Measurements from ENCODE around the gene CST3.
"Not testable (repeated sequence)": the region's sequence is repeated elsewhere in the genome, so short reads cannot be mapped to it uniquely, and the experiment has no call there.

Gene CST3

DNA sequence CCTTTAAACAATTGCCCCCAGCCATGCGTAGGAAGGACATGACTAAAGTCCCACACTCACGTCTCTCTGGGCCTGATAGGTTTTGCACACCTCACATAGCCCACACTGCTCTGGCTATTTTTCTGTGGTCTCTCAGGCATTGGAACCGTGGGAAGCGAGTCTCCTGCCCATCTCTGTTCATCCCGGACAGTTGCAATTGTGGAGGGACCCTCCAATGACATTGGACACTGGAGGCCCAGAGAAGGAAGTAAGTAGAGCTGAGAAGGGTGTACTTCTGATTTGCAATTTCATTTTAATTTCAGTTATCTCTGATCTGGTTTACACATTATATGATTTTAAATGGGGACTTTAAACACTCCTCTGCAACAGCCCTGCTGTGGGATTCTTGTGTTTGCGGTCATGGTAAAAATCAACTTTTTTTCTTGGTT is 23.3 kb upstream of the CST3 start:
- no peak for DNase-seq (ENCODE audit: low spot score)

- DNase-seq (ENCODE audit: low spot score) = peak; percentile 46
Observed at GRCh38 chr20:23659989-23660837, 22.5 kb upstream of the CST3 start.

DNA sequence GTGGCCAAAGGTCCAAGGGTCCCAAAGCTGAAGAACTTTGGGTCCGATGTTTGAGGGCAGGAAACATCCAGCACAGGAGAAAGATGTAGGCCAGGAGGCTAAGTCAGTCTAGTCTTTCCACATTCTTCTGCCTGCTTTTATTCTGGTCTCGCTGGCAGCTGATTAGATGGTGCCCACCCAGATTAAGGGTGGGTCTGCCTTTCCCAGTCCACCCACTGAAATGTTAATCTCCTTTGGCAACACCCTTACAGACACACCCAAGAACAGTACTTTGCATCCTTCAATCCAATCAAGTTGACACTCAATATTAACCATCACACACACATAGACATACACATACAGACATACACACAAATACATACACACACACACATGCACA is 21.8 kb upstream of the CST3 start:
- DNase-seq (ENCODE audit: low spot score) = not testable (repeated sequence)

- no peak for DNase-seq (ENCODE audit: low spot score)
Observed at GRCh38 chr20:23658989-23659609, 21.3 kb upstream of the CST3 start.

- no peak for DNase-seq (ENCODE audit: low spot score)
Observed at GRCh38 chr20:23658336-23658735, 20.6 kb upstream of the CST3 start.

- no peak for DNase-seq (ENCODE audit: low spot score)
Observed at GRCh38 chr20:23657202-23657601, 19.4 kb upstream of the CST3 start.

DNA sequence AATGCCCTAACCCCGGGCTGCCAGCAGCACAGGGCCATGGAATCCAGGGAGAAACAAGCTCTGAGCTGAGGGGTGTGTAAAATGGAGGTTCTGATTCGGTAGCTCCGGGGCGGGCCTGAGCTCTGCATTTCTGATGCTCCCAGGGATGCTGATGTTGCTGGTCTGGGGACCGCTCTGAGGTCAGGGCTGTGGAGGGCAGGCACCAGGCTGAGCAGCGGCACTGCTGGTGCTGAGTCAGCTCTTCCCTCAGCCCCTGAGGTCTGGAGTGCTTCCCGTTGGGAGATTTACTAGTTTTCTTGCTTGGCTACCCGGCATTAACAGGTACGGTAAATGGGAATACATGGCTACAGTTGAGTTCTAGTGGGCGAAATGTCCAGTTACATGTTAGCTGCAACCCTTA is 18.6 kb upstream of the CST3 start:
- no peak for DNase-seq (ENCODE audit: low spot score)

- DNase-seq (ENCODE audit: low spot score) = no peak
Observed at GRCh38 chr20:23655491-23656211, 17.9 kb upstream of the CST3 start.

- DNase-seq (ENCODE audit: low spot score) = no peak
Observed at GRCh38 chr20:23654717-23655116, 17.0 kb upstream of the CST3 start.

DNA sequence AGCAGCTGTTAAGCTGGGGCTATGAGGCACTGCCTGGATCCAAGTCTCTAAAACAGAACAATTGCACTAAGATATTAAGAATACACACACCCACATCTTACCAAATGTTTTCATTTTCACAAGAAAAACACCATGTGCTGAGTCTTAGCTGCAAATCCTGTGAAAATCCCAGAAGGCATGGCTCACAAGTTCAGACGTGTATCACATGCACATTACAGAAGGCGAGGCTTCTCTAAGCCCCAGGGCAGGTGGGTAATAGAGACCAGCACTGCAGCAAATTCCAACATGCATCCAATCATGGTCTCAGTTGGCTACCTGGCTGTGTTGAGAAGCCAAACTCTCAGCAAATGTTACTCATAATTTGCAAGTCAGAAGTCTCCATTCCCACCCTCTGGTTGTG is 16.2 kb upstream of the CST3 start:
- no peak for DNase-seq (ENCODE audit: low spot score)

DNA sequence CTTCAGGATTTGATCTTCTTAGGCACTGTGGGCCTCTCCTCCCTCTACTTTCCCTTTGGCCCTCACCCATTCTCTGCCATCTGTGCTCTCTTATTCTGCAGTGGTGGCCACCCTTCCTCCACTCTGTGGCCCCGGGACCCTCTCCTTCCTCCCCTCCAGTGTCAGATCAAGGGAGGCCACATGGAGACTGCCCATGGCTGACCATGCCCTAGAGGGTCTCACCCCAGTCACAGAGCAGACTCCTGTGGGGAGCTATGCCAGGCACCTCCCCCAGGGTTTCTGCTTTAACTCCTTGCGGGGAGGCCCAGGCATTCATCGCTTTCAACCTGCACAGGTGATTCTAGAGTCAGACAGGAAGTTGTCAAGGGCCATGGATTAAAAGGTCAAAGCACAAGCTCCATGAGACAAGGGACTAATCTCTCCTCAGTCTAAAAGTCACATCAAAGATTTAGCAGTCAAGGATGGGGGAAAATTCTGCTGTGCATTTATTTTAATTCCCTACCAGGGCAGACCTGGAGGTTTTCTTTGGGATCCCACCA is 15.7 kb upstream of the CST3 start:
- no peak for DNase-seq (ENCODE audit: low spot score)

DNA sequence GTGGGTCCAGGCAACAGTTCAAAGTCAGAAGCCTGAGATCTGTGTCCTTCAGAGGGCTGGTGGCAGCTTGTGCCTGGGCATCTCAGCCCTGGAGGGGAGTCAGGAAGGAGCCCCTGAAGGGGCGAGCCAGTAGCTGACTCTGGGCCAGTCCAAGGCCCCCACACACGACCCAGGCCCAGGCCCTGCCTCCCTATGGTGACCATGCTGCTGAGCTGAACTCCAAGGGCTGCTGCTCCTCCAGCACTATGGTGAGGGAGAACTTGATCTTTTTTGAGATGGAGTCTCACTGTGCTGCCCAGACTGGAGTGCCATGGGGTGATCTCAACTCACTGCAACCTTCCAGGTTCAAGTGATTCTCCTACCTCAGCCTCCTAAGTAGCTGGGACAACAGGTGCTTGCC is 15.2 kb upstream of the CST3 start:
- DNase-seq (ENCODE audit: low spot score) = no peak

- DNase-seq (ENCODE audit: low spot score) = peak; percentile 37
Observed at GRCh38 chr20:23652371-23652770, 14.6 kb upstream of the CST3 start.

- DNase-seq (ENCODE audit: low spot score) = no peak
Observed at GRCh38 chr20:23651117-23651516, 13.4 kb upstream of the CST3 start.

DNA sequence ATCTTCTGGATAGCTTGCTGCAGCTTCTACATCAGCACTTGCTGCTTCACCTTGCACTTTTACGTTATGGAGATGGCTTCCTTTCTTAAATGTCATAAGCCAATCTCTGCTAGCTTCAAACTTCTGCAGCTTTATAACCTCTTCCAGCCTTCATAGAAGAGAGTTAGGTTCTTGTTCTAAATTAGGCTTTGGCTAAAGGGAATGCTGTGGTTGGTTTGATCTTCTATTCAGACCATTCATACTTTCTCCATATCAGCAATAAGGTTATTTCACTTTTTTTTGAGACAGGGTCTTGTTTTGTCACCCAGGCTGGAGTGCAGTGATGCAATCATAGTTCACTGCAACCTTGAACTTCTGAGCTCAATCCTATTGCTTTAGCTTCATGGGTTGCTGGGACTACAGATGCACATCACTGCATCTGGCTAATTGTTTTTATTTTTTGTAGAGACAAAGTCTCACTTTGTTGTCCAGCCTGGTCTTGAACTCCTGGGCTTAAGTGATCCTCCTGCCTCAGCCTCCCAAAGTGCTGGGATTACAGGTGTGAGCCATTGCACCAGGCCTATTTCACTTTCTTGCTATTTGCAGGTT is 12.2 kb upstream of the CST3 start:
- DNase-seq (ENCODE audit: low spot score) = no peak

DNA sequence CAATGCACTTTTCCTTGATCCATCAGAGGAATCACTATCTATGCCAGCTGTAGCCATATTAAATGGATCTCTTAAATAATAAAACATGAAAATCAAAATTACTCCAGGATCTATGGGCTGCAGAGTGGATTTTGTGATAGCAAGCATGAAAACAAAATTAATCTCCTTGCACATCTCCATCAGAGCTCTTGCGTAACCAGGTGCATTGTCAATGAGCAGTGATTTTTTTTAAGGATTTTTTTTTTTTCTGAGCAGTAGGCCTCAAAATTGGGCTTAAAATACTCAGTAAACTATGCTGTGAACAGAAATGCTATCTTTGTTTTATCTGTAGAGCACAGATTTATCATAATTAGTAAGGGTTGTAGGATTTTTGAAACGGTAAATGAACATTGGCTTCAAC is 11.5 kb upstream of the CST3 start:
- DNase-seq (ENCODE audit: low spot score) = no peak

DNA sequence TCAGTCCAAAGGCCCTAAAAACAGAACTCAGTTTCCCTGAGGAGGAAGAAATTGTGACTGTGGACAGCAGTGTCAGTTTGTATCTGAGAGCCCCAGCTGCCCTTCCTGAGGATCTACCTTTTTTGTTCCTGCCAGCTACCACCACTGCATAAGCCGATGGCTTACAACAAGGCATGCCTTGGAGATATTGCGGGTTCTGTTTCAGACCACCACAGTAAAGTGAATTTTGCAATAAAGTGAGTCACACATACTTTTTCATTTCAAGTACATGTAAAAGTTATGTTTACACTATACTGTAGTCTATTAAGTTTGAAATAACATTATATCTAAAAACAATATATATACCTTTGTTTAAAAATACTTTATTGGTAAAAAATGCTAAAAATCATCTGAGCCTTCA is 9.6 kb upstream of the CST3 start:
- DNase-seq (ENCODE audit: low spot score) = no peak

DNA sequence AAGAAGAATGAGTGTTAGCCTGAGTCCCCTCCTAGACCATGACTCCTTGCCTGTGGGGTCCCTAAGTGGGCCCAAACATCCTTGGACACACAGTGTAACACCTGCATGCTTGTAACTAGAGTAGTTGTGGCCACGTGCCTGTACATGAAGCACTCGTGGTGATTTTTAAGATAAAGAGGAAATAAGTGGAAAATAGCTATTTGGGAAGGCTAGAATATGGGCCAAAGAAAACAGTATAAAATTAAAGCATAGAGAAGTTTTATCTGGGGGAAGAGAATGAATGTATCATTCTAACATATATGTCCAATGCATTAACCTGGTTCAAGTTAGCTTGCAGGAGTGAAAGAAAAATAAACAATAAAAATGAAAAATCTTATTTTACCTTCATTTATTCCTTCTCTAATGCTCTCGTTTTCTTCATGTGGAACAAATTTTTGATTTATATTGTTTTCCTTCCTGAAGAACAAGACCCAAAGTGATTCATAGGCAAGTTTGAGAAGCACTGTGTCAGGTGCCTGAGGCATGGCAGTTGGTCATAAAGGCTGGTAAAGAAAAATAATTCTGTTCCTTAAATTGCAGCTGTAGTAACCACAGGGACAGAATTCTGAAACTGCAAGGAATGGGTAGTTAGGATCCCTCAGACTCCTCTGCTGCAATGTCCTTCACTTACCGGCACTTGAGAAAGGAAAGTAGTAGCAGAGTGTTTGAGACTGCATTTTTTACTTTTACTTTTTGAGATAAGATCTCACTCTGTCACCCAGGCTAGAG is 8.5 kb upstream of the CST3 start:
- DNase-seq (ENCODE audit: low spot score) = no peak

DNA sequence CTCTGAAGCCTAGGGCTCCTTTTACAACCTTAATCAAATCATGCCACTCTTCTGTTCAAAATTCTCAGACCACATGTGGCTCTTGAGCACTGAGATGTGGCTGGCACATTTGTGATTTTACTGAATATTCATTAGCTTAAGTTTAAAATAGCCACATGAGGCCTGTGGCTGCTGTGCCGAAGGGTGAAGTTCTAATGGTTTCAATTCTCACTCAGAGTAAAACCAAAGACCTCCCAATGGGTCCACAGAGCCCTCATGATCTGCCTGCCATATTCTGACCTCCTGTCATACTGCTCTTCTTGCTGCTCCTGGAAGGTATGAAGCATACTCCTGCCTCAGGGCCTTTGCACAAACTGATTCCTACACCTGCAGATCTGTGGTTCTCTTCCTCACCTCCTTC is 7.8 kb upstream of the CST3 start:
- no peak for DNase-seq (ENCODE audit: low spot score)

DNA sequence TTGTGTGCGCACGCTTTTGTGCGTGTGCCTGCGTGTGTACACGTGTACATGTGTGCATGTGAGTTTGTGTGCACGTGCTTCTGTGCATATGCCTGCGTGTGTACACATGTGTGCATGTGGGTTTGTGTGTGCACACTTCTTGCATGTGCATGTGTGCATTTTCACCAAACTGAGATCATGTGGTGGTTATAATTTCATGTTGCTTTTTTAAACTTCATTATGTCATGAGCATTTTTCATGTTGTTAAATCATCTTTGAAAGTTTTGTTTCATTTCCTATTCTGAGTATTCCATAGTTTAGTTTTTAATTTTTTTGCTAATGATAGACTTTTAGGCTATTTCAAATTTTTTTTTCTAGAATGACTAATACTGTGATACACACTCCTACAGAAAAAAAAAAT is 6.4 kb upstream of the CST3 start:
- no peak for DNase-seq (ENCODE audit: low spot score)

GRCh38 chr20:23643659-23644058 is 5.9 kb upstream of the CST3 start:
- no peak for DNase-seq (ENCODE audit: low spot score)

Measured in AG08396 (cell line).